EH (cell line): Measurements from ENCODE around the gene NDUFS7.
"Not testable (repeated sequence)": the region's sequence is repeated elsewhere in the genome, so short reads cannot be mapped to it uniquely, and the experiment has no call there.

Experiments used
- DNase-seq: peaks from one replicate; pipeline ENCODE4 v3.0.0-alpha.2; 2015; ENCODE audit warnings: low read depth

The NDUFS7 gene

GRCh38 chr19:1418951-1419738, 35.4 kb downstream of the NDUFS7 start:
- no peak for DNase-seq

GRCh38 chr19:1420085-1420484, 36.4 kb downstream of the NDUFS7 start:
- DNase-seq = not testable (repeated sequence)

GRCh38 chr19:1420590-1420989, 36.9 kb downstream of the NDUFS7 start:
- no peak for DNase-seq

GRCh38 chr19:1421218-1421957, 37.7 kb downstream of the NDUFS7 start:
- no peak for DNase-seq

- no peak for DNase-seq
Measured at GRCh38 chr19:1421958-1422305, 38.2 kb downstream of the NDUFS7 start.

- DNase-seq = no peak
Measured at GRCh38 chr19:1422360-1422759, 38.7 kb downstream of the NDUFS7 start.

- no peak for DNase-seq
Measured at GRCh38 chr19:1422943-1423342, 39.2 kb downstream of the NDUFS7 start.

GRCh38 chr19:1423436-1424191, 39.9 kb downstream of the NDUFS7 start:
- DNase-seq = no peak

GRCh38 chr19:1424192-1424955, 40.7 kb downstream of the NDUFS7 start:
- DNase-seq = no peak

GRCh38 chr19:1425102-1425837, 41.6 kb downstream of the NDUFS7 start:
- DNase-seq = no peak

- DNase-seq = no peak
Measured at GRCh38 chr19:1425902-1426301, 42.2 kb downstream of the NDUFS7 start.

- no peak for DNase-seq
Measured at GRCh38 chr19:1426736-1427135, 43.0 kb downstream of the NDUFS7 start.

GRCh38 chr19:1427221-1427920, 43.7 kb downstream of the NDUFS7 start:
- no peak for DNase-seq

- no peak for DNase-seq
Measured at GRCh38 chr19:1428738-1429391, 45.2 kb downstream of the NDUFS7 start.

- DNase-seq = no peak
Measured at GRCh38 chr19:1429750-1430149, 46.0 kb downstream of the NDUFS7 start.

GRCh38 chr19:1430246-1430645, 46.5 kb downstream of the NDUFS7 start:
- no peak for DNase-seq

GRCh38 chr19:1431759-1432506, 48.2 kb downstream of the NDUFS7 start:
- no peak for DNase-seq

- no peak for DNase-seq
Measured at GRCh38 chr19:1432507-1432887, 48.8 kb downstream of the NDUFS7 start.
